BJ (cell line): Measurements from ENCODE around the gene SMS. TPM values are rescaled to one million over a fixed set of nuclear protein-coding genes. Genes with fewer than 3 reads are reported as not detected.

Source experiments
- CTCF ChIA-PET: fragments of 350-600 bp; formaldehyde crosslinking; extraction: SDS; loops from one replicate; lab custom pipeline; 2021; ENCODE audit warnings: antibody characterized with exemption, inconsistent platforms; lab: Yijun Ruan, JAX
- POLR2A ChIA-PET: fragments of 300-600 bp; sonication (Branson Sonifier 250); formaldehyde crosslinking; extraction: SDS; loops from one replicate; lab custom pipeline; 2021; ENCODE audit warnings: antibody characterized with exemption; lab: Charles Lee
- DNase-seq: peaks from one replicate; pipeline ENCODE4 v3.0.0-alpha.2; 2011; ENCODE audit warnings: low read depth
- H3K27me3 ChIP-seq: 2 replicates; pipeline ENCODE4 v1.6.0; 2011; ENCODE audit warnings: low read length; ENCODE audit not compliant: control insufficient read depth, insufficient read depth
- H3K36me3 ChIP-seq: 2 replicates; pipeline ENCODE4 v1.5.1; 2011; ENCODE audit warnings: low read length; ENCODE audit not compliant: control insufficient read depth, insufficient read depth
- H3K4me3 ChIP-seq: 2 replicates; pipeline ENCODE4 v1.5.1; 2011; ENCODE audit warnings: low read depth, mild to moderate bottlenecking, control low read depth, low read length
- CTCF ChIP-seq: IDR thresholded peaks from 2 replicates; pipeline ENCODE4 v1.5.1; 2011; ENCODE audit warnings: low read depth, mild to moderate bottlenecking, control low read depth, inconsistent platforms, low read length, moderate library complexity; ENCODE audit not compliant: insufficient read depth
- polyA plus RNA-seq: library from polyadenylated mRNA; depleted of rRNA; stranded (reverse); fragments of >200 nt; gene quantifications from 2 replicates; pipeline ENCODE4 v1.2.3, GENCODE V29; 2011

SMS gene
- polyA plus RNA-seq, 1 experiment = 26.0 TPM

- no peaks in the 10 kb centered on the region for H3K27me3 ChIP-seq
- CTCF ChIA-PET = no interaction called here
Measured at GRCh38 chrX:21956783-21957182, 16.3 kb downstream of the SMS start.

GRCh38 chrX:21958187-21958586 is 17.7 kb downstream of the SMS start:
- Histone ChIP-seq H3K27me3 (no peaks in the 10 kb centered on the region), H3K4me3 (no peak overlapping the region), H3K36me3 (no peaks in the 10 kb centered on the region; the same call in 1 of the 2 replicates)
- no peak for TF ChIP-seq CTCF
- POLR2A ChIA-PET = no interaction called here
- DNase-seq = no peak
- CTCF ChIA-PET = no interaction called here

More at GRCh38 chrX:21956783-21957182, 16.3 kb downstream of the SMS start:
- Histone ChIP-seq H3K4me3 (no peak overlapping the region), H3K36me3 (no peaks in the 10 kb centered on the region; the same call in 1 of the 2 replicates)
- no peak for DNase-seq
- POLR2A ChIA-PET = no interaction called here
- no peak for TF ChIP-seq CTCF

- CTCF ChIA-PET = no interaction called here
- Histone ChIP-seq H3K4me3 (no peak overlapping the region), H3K27me3 (no peaks in the 10 kb centered on the region), H3K36me3 (no peaks in the 10 kb centered on the region; the same call in 1 of the 2 replicates)
- no peak for TF ChIP-seq CTCF
- POLR2A ChIA-PET = no interaction called here
- DNase-seq = no peak
Measured at GRCh38 chrX:21958916-21959315, 18.4 kb downstream of the SMS start.

- CTCF ChIA-PET = interaction anchor here (0.7 to 1.1 kb wide), 2 partner anchors 15 to 32 kb away, joined by 3 read pairs; no protein-coding TSS in a partner anchor
- POLR2A ChIA-PET = no interaction called here
- TF ChIP-seq CTCF = no peak
- no peak for DNase-seq
- H3K4me3 ChIP-seq = no peak overlapping the region
- H3K36me3 ChIP-seq = no peaks in the 10 kb centered on the region; the same call in 1 of the 2 replicates
- no peaks in the 10 kb centered on the region for H3K27me3 ChIP-seq
Measured at GRCh38 chrX:21959362-21960051, 19.0 kb downstream of the SMS start.

- no peak for DNase-seq
- ChIA-PET POLR2A (no interaction called here), CTCF (interaction anchor here (0.7 to 1.1 kb wide), 2 partner anchors 14 to 34 kb away, joined by 3 read pairs; no protein-coding TSS in a partner anchor)
- Histone ChIP-seq H3K27me3 (no peaks in the 10 kb centered on the region), H3K4me3 (no peak overlapping the region), H3K36me3 (no peaks in the 10 kb centered on the region; the same call in 1 of the 2 replicates)
- no peak for TF ChIP-seq CTCF
Measured at GRCh38 chrX:21960569-21961541, 20.3 kb downstream of the SMS start.
